Activated T-cell treated with anti-CD3 and anti-CD28 coated beads for 48 hours (primary cell): Measurements from ENCODE around the gene SIAH2.
"Not testable (repeated sequence)": the region's sequence is repeated elsewhere in the genome, so short reads cannot be mapped to it uniquely, and the experiment has no call there.

Source experiments
- DNase-seq: peaks from one replicate; pipeline ENCODE4 v3.0.0-alpha.2; 2020; ENCODE audit warnings: low read depth

The SIAH2 gene

GRCh38 chr3:150763122-150763840 lies at the start of gene SIAH2:
Gene SIAH2 (minus strand): TSS chr3:150763169. CDS start chr3:150762849, 320 bp downstream.
- DNase-seq, result peak; percentile 91

DNA sequence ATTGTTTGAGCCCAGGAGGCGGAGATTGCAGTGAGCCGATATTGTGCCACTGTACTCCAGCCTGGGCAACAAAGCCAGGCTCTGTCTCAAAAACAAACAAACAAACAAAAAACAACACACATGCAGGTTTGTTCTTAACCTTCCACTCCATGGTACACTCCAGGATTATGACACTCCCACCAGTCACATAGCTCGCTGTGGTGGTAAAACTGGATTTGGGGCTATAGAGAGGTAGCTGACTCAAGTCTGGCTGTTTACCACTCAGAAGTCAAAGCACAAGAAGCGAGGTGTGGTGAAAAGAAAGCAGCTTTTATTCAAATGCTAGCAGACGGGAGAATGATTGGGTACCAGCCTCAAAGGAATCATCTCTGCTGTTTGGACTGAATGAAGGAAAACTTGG lies 49.0 kb upstream of the SIAH2 start:
- no peak for DNase-seq

- no peak for DNase-seq
Measured at GRCh38 chr3:150810641-150811040, 47.7 kb upstream of the SIAH2 start.

GRCh38 chr3:150806185-150806835 lies 43.3 kb upstream of the SIAH2 start:
- no peak for DNase-seq

GRCh38 chr3:150805354-150805753 lies 42.4 kb upstream of the SIAH2 start:
- DNase-seq, result no peak

DNA sequence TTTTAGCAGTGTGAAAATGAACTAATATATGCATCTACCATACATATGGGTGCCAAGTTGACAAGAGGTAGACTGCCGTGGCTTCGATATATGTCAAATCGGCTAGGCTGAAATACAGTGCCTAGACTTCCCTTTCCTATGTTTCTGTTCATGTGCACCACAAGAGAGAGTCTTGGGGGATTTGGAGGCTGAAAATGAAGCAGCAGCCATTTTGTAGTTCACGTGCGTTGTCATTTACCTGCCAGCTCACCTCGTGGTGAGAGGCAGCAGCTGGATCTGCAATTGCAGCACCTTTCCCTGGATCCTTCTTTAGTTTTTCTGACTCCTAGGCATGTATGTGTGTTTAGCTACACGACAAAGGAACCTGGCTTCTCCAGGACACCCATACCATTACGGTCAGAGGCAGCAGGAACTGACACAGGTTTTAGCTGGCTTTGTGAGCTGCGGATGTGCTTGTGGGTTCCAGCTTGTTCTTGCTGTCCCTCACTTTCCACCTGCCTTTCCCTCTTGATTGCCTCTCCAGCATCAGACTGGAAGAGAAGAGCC lies 40.5 kb upstream of the SIAH2 start:
- no peak for DNase-seq

GRCh38 chr3:150800722-150801121 lies 37.8 kb upstream of the SIAH2 start:
- DNase-seq, result no peak

DNA sequence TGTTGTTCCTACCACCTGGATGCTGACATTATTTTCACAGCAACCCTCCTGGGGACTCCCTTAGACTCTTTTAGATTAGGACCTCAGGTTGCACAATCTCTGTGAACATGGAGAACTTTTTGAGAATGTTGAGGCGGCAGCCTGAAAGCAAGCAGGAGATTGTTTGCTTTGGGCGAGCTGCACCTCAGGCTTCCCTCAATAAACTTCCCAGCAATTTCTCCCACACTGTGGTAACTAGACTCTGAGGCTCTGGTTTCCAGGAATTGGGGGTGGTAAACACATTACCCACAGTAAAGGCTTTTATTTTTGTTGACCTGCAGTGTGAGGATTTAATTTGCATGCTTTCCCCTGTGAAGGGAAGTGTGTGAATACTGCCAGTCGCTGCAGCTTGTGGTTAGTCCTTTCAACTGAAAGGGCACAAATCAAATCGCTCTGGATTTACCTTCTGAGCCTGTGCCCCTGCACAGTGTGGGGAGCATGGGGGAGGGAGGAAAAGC lies 35.2 kb upstream of the SIAH2 start:
- DNase-seq, result no peak

DNA sequence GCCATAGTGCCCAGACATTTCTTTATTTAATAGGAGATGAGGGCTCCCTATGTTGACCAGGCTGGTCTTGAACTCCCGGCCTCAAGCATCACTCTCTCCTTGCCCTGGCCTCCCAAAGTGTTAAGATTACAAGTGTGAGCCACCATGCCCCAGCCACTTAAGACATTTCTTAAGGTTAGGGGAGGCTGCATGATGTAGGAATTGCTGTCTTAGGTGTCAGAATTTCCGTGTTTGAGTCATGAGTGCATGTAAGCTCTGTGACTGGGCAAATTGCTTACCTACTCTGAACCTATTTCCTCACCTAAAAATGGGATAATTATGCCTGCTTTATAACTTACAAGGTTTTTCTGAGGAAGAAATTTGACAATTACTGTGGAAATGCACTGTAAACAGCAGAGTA lies 34.2 kb upstream of the SIAH2 start:
- DNase-seq, result no peak

DNA sequence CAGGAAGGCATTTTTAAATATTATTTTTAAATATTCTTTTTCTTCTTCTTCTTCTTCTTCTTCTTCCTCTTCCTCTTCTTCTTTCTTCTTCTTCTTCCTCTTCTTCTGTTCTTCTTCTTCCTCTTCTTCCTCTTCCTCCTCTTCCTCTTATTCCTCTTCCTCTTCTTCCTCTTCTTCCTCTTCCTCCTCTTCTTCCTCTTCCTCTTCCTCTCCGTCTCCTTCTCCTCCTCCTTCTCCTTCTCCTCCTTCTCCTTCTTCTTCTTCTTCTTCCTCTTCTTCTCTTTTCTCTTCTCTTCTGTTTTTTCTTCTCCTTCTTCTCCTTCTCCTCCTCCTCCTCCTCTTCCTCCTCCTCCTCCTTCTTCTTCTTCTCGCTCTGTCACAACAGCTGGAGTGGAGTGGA lies 33.6 kb upstream of the SIAH2 start:
- DNase-seq, result not testable (repeated sequence)

- no peak for DNase-seq
Measured at GRCh38 chr3:150793641-150794040, 30.7 kb upstream of the SIAH2 start.

GRCh38 chr3:150790629-150791028 lies 27.7 kb upstream of the SIAH2 start:
- no peak for DNase-seq

DNA sequence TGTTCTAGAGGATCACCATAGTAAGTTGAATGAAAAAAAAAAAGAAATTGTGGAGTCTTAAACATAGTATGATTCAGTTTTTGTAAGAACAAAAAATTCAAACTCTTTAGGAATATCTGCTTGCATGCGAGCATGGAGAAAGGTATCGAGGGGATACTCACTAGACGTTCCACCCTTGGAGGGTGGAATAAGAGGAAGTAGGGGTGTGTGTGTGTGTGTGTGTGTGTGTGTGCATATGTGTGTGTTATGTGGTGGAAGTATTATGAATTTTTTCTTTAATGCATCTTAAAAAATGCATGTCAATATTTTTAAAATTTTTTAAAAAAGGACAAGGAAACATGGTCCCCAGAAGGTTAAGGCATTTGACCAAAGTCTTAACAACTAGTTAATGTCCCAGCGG lies 26.5 kb upstream of the SIAH2 start:
- DNase-seq, result no peak

GRCh38 chr3:150787741-150788370 lies 24.9 kb upstream of the SIAH2 start:
- DNase-seq, result peak; percentile 79

- no peak for DNase-seq
Measured at GRCh38 chr3:150786791-150787190, 23.8 kb upstream of the SIAH2 start.

- DNase-seq, result no peak
Measured at GRCh38 chr3:150784747-150785125, 21.8 kb upstream of the SIAH2 start.

DNA sequence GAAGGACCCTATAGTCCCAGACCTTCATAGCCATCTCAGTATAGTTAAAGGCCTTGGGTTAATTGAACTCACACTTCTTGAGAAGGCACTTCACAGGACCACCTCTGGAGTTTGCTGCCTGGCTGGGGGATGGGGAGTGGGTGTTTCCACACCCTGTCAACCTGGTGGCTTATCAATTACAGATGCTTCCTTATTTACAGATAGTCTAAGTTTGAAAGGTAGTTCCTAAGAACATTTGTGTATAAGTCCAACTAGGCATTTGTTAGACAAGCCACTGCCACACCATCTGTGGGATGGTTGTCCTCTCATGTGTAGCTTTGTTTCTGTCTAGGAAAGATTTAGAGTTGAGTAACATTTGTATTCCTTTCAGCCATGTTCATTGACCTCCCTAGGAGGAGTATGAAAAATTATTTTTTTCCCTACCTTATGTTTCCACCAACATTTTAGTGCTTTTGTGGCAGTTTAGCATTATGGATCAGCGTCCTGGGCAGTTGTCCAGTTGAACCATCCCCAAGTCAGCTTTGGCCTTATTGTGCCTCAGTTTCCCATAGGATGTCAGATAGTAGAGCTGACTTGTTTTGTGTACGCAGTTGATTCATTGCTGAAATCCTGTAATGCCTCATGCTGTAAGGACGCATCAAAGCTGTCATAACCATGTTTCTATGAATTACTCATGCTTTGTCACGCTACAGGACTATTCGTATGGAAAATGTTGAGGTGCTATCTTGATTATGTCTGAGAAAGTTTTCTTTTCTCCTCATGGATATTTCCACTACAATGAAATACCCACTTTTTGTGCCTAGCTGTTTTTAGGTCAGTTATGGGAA lies 21.2 kb upstream of the SIAH2 start:
- no peak for DNase-seq

- no peak for DNase-seq
Measured at GRCh38 chr3:150783316-150783715, 20.3 kb upstream of the SIAH2 start.

GRCh38 chr3:150779402-150779858 lies 16.5 kb upstream of the SIAH2 start:
- no peak for DNase-seq

- no peak for DNase-seq
Measured at GRCh38 chr3:150778793-150779401, 15.9 kb upstream of the SIAH2 start.

- no peak for DNase-seq
Measured at GRCh38 chr3:150775001-150775599, 12.1 kb upstream of the SIAH2 start.
